H9 (cell line): ENCODE measurements around the gene RTN1. TPM values are rescaled to one million over a fixed set of nuclear protein-coding genes. Genes with fewer than 3 reads are reported as not detected.

ENCODE experiments used
- DNase-seq: peaks from one replicate; pipeline ENCODE4 v3.0.0-alpha.2; 2017
- H2AFZ ChIP-seq: one replicate; pipeline ENCODE4 v1.6.1; 2013; ENCODE audit warnings: mild to moderate bottlenecking, low read length, control low read depth, moderate library complexity
- H2AK5ac ChIP-seq: 2 replicates; pipeline ENCODE4 v1.6.1; 2013; ENCODE audit warnings: low read length, control low read depth, mixed read lengths; ENCODE audit not compliant: insufficient read length
- H2BK120ac ChIP-seq: one replicate; pipeline ENCODE4 v1.6.1; 2013; ENCODE audit warnings: low read depth, mild to moderate bottlenecking, low read length, control low read depth, inconsistent platforms; ENCODE audit not compliant: poor library complexity, severe bottlenecking
- H2BK12ac ChIP-seq: 2 replicates; pipeline ENCODE4 v1.6.1; 2013; ENCODE audit warnings: low read length, control low read depth, mixed read lengths, low read depth; ENCODE audit not compliant: insufficient read length
- H2BK15ac ChIP-seq: 2 replicates; pipeline ENCODE4 v1.6.1; 2013; ENCODE audit warnings: low read depth, low read length, control low read depth
- H2BK20ac ChIP-seq: one replicate; pipeline ENCODE4 v1.6.1; 2013; ENCODE audit warnings: low read depth, mild to moderate bottlenecking, low read length, control low read depth, inconsistent platforms; ENCODE audit not compliant: poor library complexity, severe bottlenecking
- H2BK5ac ChIP-seq: 2 replicates; pipeline ENCODE4 v1.6.1; 2013; ENCODE audit warnings: low read length, control low read depth, mixed read lengths; ENCODE audit not compliant: insufficient read length
- H3K14ac ChIP-seq: 2 replicates; pipeline ENCODE4 v1.6.1; 2013; ENCODE audit warnings: low read length, control low read depth; ENCODE audit not compliant: insufficient read depth
- H3K18ac ChIP-seq: 2 replicates; pipeline ENCODE4 v1.6.1; 2013; ENCODE audit warnings: low read depth, mild to moderate bottlenecking, mixed read lengths, low read length, control low read depth; ENCODE audit not compliant: insufficient read length
- H3K23ac ChIP-seq: 2 replicates; pipeline ENCODE4 v1.6.1; 2013; ENCODE audit warnings: low read length, control low read depth, mixed read lengths, low read depth; ENCODE audit not compliant: insufficient read length
- H3K23me2 ChIP-seq: 2 replicates; pipeline ENCODE4 v1.6.1; 2013; ENCODE audit warnings: low read depth, mild to moderate bottlenecking, mixed read lengths, low read length, control low read depth; ENCODE audit not compliant: insufficient read length, poor library complexity, severe bottlenecking
- H3K27ac ChIP-seq: 2 replicates; pipeline ENCODE4 v1.5.1; 2013; ENCODE audit warnings: low read length, control low read depth, mixed read lengths, low read depth; ENCODE audit not compliant: insufficient read length
- H3K27me3 ChIP-seq: 2 replicates; pipeline ENCODE4 v1.6.1; 2013; ENCODE audit warnings: low read length, control low read depth, inconsistent platforms; ENCODE audit not compliant: insufficient read depth
- H3K4ac ChIP-seq: 2 replicates; pipeline ENCODE4 v1.6.1; 2013; ENCODE audit warnings: low read depth, mild to moderate bottlenecking, control low read depth, inconsistent platforms, low read length, moderate library complexity
- H3K4me1 ChIP-seq: 2 replicates; pipeline ENCODE4 v1.6.1; 2013; ENCODE audit warnings: low read length, control low read depth, inconsistent platforms; ENCODE audit not compliant: insufficient read depth
- H3K4me2 ChIP-seq: 2 replicates; pipeline ENCODE4 v1.6.1; 2013; ENCODE audit warnings: low read length, control low read depth, mixed read lengths; ENCODE audit not compliant: insufficient read length, insufficient read depth
- H3K56ac ChIP-seq: 2 replicates; pipeline ENCODE4 v1.6.1; 2013; ENCODE audit warnings: low read depth, mild to moderate bottlenecking, mixed read lengths, low read length, control low read depth; ENCODE audit not compliant: insufficient read length
- H3K79me1 ChIP-seq: 2 replicates; pipeline ENCODE4 v1.6.1; 2013; ENCODE audit warnings: low read depth, mild to moderate bottlenecking, moderate library complexity, low read length, control low read depth, inconsistent platforms; ENCODE audit not compliant: insufficient read depth, poor library complexity, severe bottlenecking
- H3K79me2 ChIP-seq: 2 replicates; pipeline ENCODE4 v1.6.1; 2013; ENCODE audit warnings: low read length, control low read depth, inconsistent platforms; ENCODE audit not compliant: insufficient read depth
- H3K9ac ChIP-seq: 2 replicates; pipeline ENCODE4 v1.6.1; 2013; ENCODE audit warnings: low read length, control low read depth, mixed read lengths; ENCODE audit not compliant: insufficient read length; ENCODE audit errors: extremely low read depth
- H3K9me3 ChIP-seq: one replicate; pipeline ENCODE4 v1.6.1; 2013; ENCODE audit warnings: low read depth, low read length, inconsistent platforms; ENCODE audit not compliant: control insufficient read depth
- H3T11ph ChIP-seq: one replicate; pipeline ENCODE4 v1.6.1; 2013; ENCODE audit warnings: mild to moderate bottlenecking, low read length, control low read depth, inconsistent platforms
- H4K20me1 ChIP-seq: one replicate; pipeline ENCODE4 v1.6.1; 2013; ENCODE audit not compliant: control insufficient read depth, insufficient read length, insufficient read depth
- H4K5ac ChIP-seq: 2 replicates; pipeline ENCODE4 v1.6.1; 2013; ENCODE audit warnings: low read depth, mild to moderate bottlenecking, mixed read lengths, low read length, control low read depth; ENCODE audit not compliant: insufficient read length
- H4K8ac ChIP-seq: replicated peaks from 2 replicates; pipeline ENCODE4 v1.6.1; 2013; ENCODE audit warnings: low read length, control low read depth, mixed read lengths, low read depth; ENCODE audit not compliant: insufficient read length
- H4K91ac ChIP-seq: 2 replicates; pipeline ENCODE4 v1.6.1; 2013; ENCODE audit warnings: low read depth, mild to moderate bottlenecking, moderate library complexity, mixed read lengths, low read length, control low read depth; ENCODE audit not compliant: insufficient read length
- H3K27ac Mint-ChIP-seq, 3 experiments: 2 replicates in 2 of 3; 3 replicates in 1 of 3; pipeline ENCODE4 v1.8.0; 2020 to 2021; ENCODE audit warnings: mixed read lengths in 3 of 3, mild to moderate bottlenecking in 1 of 3, moderate library complexity in 1 of 3
- H3K27me3 Mint-ChIP-seq: 2 replicates; pipeline ENCODE4 v1.8.0; 2021; ENCODE audit warnings: low read depth, mild to moderate bottlenecking, moderate library complexity, mixed read lengths
- H3K36me3 Mint-ChIP-seq, 3 experiments: 2 replicates in 2 of 3; 3 replicates in 1 of 3; pipeline ENCODE4 v1.8.0; 2020 to 2021; ENCODE audit warnings: low read depth in 3 of 3, mixed read lengths in 3 of 3; ENCODE audit not compliant: insufficient read depth in 1 of 3
- H3K4me1 Mint-ChIP-seq, 2 experiments: 2 replicates each; pipeline ENCODE4 v1.8.0; 2020; ENCODE audit warnings: mixed read lengths in 2 of 2
- H3K4me3 Mint-ChIP-seq, 2 experiments: 2 replicates in 1 of 2; 3 replicates in 1 of 2; pipeline ENCODE4 v1.8.0; 2020 to 2021; ENCODE audit warnings: mild to moderate bottlenecking in 2 of 2, mixed read lengths in 2 of 2, moderate library complexity in 1 of 2
- H3K9me3 Mint-ChIP-seq, 2 experiments: 2 replicates in 1 of 2; 3 replicates in 1 of 2; pipeline ENCODE4 v1.8.0; 2020; ENCODE audit warnings: mild to moderate bottlenecking in 2 of 2, mixed read lengths in 2 of 2, moderate library complexity in 1 of 2
- CTCF ChIP-seq: fragments of 200-600 bp; sonication (generic); conservative IDR thresholded peaks from 3 replicates; pipeline ENCODE4 v1.8.0; 2021; ENCODE audit warnings: antibody characterized with exemption, mild to moderate bottlenecking
- WGBS: extraction: QIAGEN DNeasy Blood & Tissue Kit; methylation state at CpG from one replicate; pipeline ENCODE4 v1.1.7; 2013; ENCODE audit warnings: missing lambda C conversion rate, low lambda C conversion rate, mixed read lengths; ENCODE audit not compliant: insufficient read length; ENCODE audit errors: extremely low coverage; 5-methylcytosine and 5-hydroxymethylcytosine counted together
- total RNA-seq: library from RNA; stranded (reverse); gene quantifications from 2 replicates; pipeline ENCODE4 v1.2.1, GENCODE V29; 2021

RTN1 gene
- total RNA-seq, 1 experiment from 2014 or later = 1.8 TPM

GRCh38 chr14:59698793-59699192, 171.8 kb downstream of the RTN1 start:
- H3K4me1 ChIP-seq = no peaks in the 10 kb centered on the region
- H3K9me3 Mint-ChIP-seq = peaks cover 15 to 19% of the 10 kb centered on the region in 2 experiments
- no peak overlapping the region for H4K91ac ChIP-seq
- H3K36me3 Mint-ChIP-seq = peaks cover 2 to 10% (median 3%) of the 10 kb centered on the region in 3 experiments; a peak in 4 of 7 replicates
- no peak overlapping the region for H3T11ph ChIP-seq
- H3K27ac Mint-ChIP-seq = no peak overlapping the region
- H3K4me1 Mint-ChIP-seq = no peaks in the 10 kb centered on the region
- H4K20me1 ChIP-seq = no peaks in the 10 kb centered on the region
- H3K4ac ChIP-seq = no peak overlapping the region
- no peak overlapping the region for H2BK12ac ChIP-seq
- no peak overlapping the region for H2BK15ac ChIP-seq
- H4K5ac ChIP-seq = no peak overlapping the region
- no peak overlapping the region for H3K4me2 ChIP-seq
- no peaks in the 10 kb centered on the region for H3K9me3 ChIP-seq
- no peak overlapping the region for H3K18ac ChIP-seq
- no CpG with 5 or more reads among the region's 2 CpGs for WGBS
- H3K56ac ChIP-seq = no peak overlapping the region
- H3K23me2 ChIP-seq = no peaks in the 10 kb centered on the region
- no peak overlapping the region for H2BK5ac ChIP-seq
- H3K27ac ChIP-seq = no peak overlapping the region
- no peak overlapping the region for H2AK5ac ChIP-seq
- H2AFZ ChIP-seq = no peak overlapping the region
- DNase-seq = no peak
- H3K4me3 Mint-ChIP-seq = no peak overlapping the region
- no peaks in the 10 kb centered on the region for H3K27me3 ChIP-seq
- no peak overlapping the region for H3K23ac ChIP-seq
- no peak overlapping the region for H2BK120ac ChIP-seq
- H4K8ac ChIP-seq = no peak overlapping the region
- no peak for TF ChIP-seq CTCF
- no peak overlapping the region for H3K14ac ChIP-seq
- H2BK20ac ChIP-seq = no peak overlapping the region
- no peaks in the 10 kb centered on the region for H3K79me2 ChIP-seq
- no peaks in the 10 kb centered on the region for H3K79me1 ChIP-seq
- no peak overlapping the region for H3K9ac ChIP-seq
- peaks cover 2% of the 10 kb centered on the region for H3K27me3 Mint-ChIP-seq
